ENCODE data around the gene SYNPO2L.

GRCh38 chr10:73635781-73636180 lies 20.0 kb downstream of the SYNPO2L start:
- TF ChIP-seq CTCF (IDR thresholded peaks at IDR 0.05) (no peak), POLR2A (IDR thresholded peaks at IDR 0.05) (no peak), POLR2AphosphoS5 (IDR thresholded peaks at IDR 0.05) (no peak)
